SK-N-SH treated with all-trans-retinoic acid at 6 μM for 48 hours (cell line): ENCODE data around the gene CCDC177.

Source experiments
- ATAC-seq: fragments of 200-7000 bp; cut with Tn5 transposase; 3 replicates; pipeline ENCODE4 v1.9.1; 2020; ENCODE audit warnings: mild to moderate bottlenecking, moderate library complexity
- ARNTL ChIP-seq: fragments of 450-650 bp; formaldehyde crosslinking; IDR thresholded peaks from 2 replicates; pipeline ENCODE4 v1.5.0; 2020; ENCODE audit warnings: low read depth, mild to moderate bottlenecking, moderate library complexity, borderline replicate concordance
- BACH2 ChIP-seq: fragments of 250-450 bp; sonication (Bioruptor Pico); IDR thresholded peaks from 2 replicates; pipeline ENCODE4 v1.9.0; 2021; ENCODE audit warnings: mild to moderate bottlenecking, borderline replicate concordance
- CSDC2 ChIP-seq: fragments of 250-450 bp; sonication (Bioruptor Pico); IDR thresholded peaks from 2 replicates; pipeline ENCODE4 v1.5.0; 2020; ENCODE audit warnings: mild to moderate bottlenecking, moderate library complexity
- ESRRG ChIP-seq: fragments of 250-450 bp; sonication (Bioruptor Pico); IDR thresholded peaks from 2 replicates; pipeline ENCODE4 v1.6.1; 2021; ENCODE audit warnings: mild to moderate bottlenecking
- GLIS3 ChIP-seq: fragments of 250-450 bp; sonication (Bioruptor Pico); IDR thresholded peaks from 2 replicates; pipeline ENCODE4 v1.5.0; 2020; ENCODE audit warnings: mild to moderate bottlenecking, moderate library complexity
- ISL1 ChIP-seq: fragments of 250-450 bp; sonication (Bioruptor Pico); IDR thresholded peaks from 2 replicates; pipeline ENCODE4 v2.1.2; 2022; ENCODE audit warnings: mild to moderate bottlenecking, moderate library complexity
- OSR1 ChIP-seq: fragments of 250-450 bp; sonication (Bioruptor Pico); IDR thresholded peaks from 2 replicates; pipeline ENCODE4 v1.8.0; 2022; ENCODE audit warnings: moderate library complexity, mild to moderate bottlenecking, inconsistent platforms
- PPARA ChIP-seq: fragments of 250-450 bp; sonication (Bioruptor Pico); IDR thresholded peaks from 2 replicates; pipeline ENCODE4 v1.5.0; 2020; ENCODE audit warnings: mild to moderate bottlenecking, borderline replicate concordance
- RARB ChIP-seq: fragments of 250-450 bp; sonication (Bioruptor Pico); IDR thresholded peaks from 2 replicates; pipeline ENCODE4 v1.8.0; 2021; ENCODE audit warnings: mild to moderate bottlenecking, moderate library complexity
- SNAI2 ChIP-seq: fragments of 250-450 bp; sonication (Bioruptor Pico); IDR thresholded peaks from 2 replicates; pipeline ENCODE4 v1.5.0; 2020; ENCODE audit warnings: mild to moderate bottlenecking, moderate library complexity
- TCF4 ChIP-seq: fragments of 250-450 bp; sonication (Bioruptor Pico); IDR thresholded peaks from 2 replicates; pipeline ENCODE4 v1.8.0; 2021; ENCODE audit warnings: mild to moderate bottlenecking, moderate library complexity, borderline replicate concordance
- TOX ChIP-seq: fragments of 250-450 bp; sonication (Bioruptor Pico); IDR thresholded peaks from 2 replicates; pipeline ENCODE4 v1.8.0; 2021; ENCODE audit warnings: mild to moderate bottlenecking, moderate library complexity, borderline replicate concordance
- ZC3H10 ChIP-seq: fragments of 250-450 bp; sonication (Bioruptor Pico); IDR thresholded peaks from 2 replicates; pipeline ENCODE4 v1.5.1; 2021; ENCODE audit warnings: mild to moderate bottlenecking, moderate library complexity
- ZFP3 ChIP-seq: fragments of 250-450 bp; sonication (Bioruptor Pico); IDR thresholded peaks from 2 replicates; pipeline ENCODE4 v1.5.0; 2020; ENCODE audit warnings: mild to moderate bottlenecking, moderate library complexity
- ZFP30 ChIP-seq: fragments of 450-650 bp; formaldehyde crosslinking; IDR thresholded peaks from 2 replicates; pipeline ENCODE4 v1.5.0; 2022; ENCODE audit warnings: mild to moderate bottlenecking, moderate library complexity
- ZNF565 ChIP-seq: fragments of 450-650 bp; formaldehyde crosslinking; conservative IDR thresholded peaks from 2 replicates; pipeline ENCODE4 v1.5.0; 2020; ENCODE audit warnings: low read depth, mild to moderate bottlenecking, moderate library complexity
- ZNF70 ChIP-seq: fragments of 450-650 bp; formaldehyde crosslinking; IDR thresholded peaks from 2 replicates; pipeline ENCODE4 v1.5.0; 2020; ENCODE audit warnings: mild to moderate bottlenecking, moderate library complexity
- ZNF8 ChIP-seq: fragments of 450-650 bp; formaldehyde crosslinking; IDR thresholded peaks from 2 replicates; pipeline ENCODE4 v1.5.0; 2020; ENCODE audit warnings: mild to moderate bottlenecking, moderate library complexity
- TF ChIP-seq, protein P1 (sequence below): fragments of 250-450 bp; sonication (Bioruptor Pico); IDR thresholded peaks from 2 replicates; pipeline ENCODE4 v1.5.1; 2020; ENCODE audit warnings: low read depth, mild to moderate bottlenecking, moderate library complexity
- TF ChIP-seq, protein P2 (sequence below): fragments of 250-450 bp; sonication (Bioruptor Pico); IDR thresholded peaks from 2 replicates; pipeline ENCODE4 v1.8.0; 2020; ENCODE audit warnings: mild to moderate bottlenecking, moderate library complexity, borderline replicate concordance
- TF ChIP-seq, protein P3 (sequence below): fragments of 250-450 bp; sonication (Bioruptor Pico); IDR thresholded peaks from 2 replicates; pipeline ENCODE4 v1.5.1; 2021; ENCODE audit warnings: mild to moderate bottlenecking, moderate library complexity
- TF ChIP-seq, protein P4 (sequence below): fragments of 250-450 bp; sonication (Bioruptor Pico); IDR thresholded peaks from 2 replicates; pipeline ENCODE4 v1.8.0; 2021; ENCODE audit warnings: low read depth, mild to moderate bottlenecking, moderate library complexity, borderline replicate concordance
- TF ChIP-seq, protein P5 (sequence below): fragments of 250-450 bp; sonication (Bioruptor Pico); IDR thresholded peaks from 2 replicates; pipeline ENCODE4 v1.5.0; 2020; ENCODE audit warnings: mild to moderate bottlenecking, moderate library complexity

CCDC177 gene

DNA sequence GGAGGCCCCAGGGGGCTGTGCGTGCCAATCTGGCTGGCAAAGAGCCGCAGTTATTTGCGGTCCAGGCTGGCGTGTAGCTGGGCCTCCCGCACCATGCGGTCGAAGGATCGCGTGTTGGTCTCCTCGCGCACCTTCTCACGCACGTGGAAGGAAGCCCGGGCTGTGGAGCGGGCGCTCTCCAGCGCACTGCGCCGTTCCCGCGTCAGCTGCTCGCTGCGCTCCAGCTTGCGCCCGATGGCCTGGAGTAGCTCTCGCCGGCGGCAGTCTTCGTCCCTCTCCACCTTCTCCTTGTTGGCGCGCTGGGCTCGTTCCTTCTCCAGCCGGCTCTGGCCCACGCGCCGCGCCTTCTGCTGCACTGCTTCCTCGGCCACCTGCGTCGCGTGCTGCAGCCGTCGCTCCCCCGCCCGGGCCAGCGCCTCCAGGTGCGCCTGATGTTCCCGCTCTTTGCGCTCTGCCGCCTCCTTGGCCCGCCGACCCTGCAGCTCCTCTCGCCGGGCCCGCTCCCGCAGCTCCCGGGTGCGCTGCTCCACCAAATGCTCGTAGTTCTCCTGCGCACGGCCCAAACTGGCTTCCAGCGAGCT is 3.1 kb downstream of the CCDC177 start (continued):
- no peak for TF ChIP-seq ZFP3 (CRISPR knock-in tag)
- no peak for TF ChIP-seq TCF4 (CRISPR knock-in tag)

DNA sequence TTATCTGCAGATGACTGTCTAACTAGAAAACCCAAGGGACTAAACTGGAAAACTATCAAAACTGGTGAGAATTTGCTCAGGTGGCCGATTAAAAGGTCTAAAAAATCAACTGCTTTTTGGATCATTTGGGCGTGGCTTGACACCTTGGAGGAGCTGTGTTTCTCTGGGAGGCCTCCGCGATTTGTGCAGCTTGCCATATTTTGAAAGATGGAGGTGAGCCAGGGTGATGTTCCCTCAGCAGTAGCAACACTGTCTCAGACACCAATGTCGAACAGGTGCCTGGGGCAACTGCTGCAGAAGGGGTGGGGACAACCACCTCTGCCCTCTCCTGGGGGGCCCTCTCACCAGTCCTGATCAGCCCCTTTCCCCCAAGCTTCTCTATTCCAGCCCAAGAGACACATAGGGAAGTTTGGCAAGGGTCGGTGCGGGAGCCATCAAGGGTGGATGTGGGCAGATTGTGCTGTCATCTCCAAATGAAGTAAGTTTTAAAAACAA is 3.8 kb downstream of the CCDC177 start:
- no peak for TF ChIP-seq ZNF8
- TF ChIP-seq ZNF565 (CRISPR knock-in tag), result no peak
- TF ChIP-seq ZFP3 (CRISPR knock-in tag), result no peak
- TF ChIP-seq OSR1 (CRISPR knock-in tag), result no peak
- TF ChIP-seq, protein P1, sequence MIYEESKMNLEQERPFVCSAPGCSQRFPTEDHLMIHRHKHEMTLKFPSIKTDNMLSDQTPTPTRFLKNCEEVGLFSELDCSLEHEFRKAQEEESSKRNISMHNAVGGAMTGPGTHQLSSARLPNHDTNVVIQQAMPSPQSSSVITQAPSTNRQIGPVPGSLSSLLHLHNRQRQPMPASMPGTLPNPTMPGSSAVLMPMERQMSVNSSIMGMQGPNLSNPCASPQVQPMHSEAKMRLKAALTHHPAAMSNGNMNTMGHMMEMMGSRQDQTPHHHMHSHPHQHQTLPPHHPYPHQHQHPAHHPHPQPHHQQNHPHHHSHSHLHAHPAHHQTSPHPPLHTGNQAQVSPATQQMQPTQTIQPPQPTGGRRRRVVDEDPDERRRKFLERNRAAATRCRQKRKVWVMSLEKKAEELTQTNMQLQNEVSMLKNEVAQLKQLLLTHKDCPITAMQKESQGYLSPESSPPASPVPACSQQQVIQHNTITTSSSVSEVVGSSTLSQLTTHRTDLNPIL (CRISPR knock-in tag), result no peak
- no peak for TF ChIP-seq ZC3H10 (CRISPR knock-in tag)
- TF ChIP-seq RARB (CRISPR knock-in tag), result no peak
- no peak for TF ChIP-seq ESRRG
- no peak for TF ChIP-seq ARNTL
- TF ChIP-seq TCF4 (CRISPR knock-in tag), result no peak
- no peak for TF ChIP-seq GLIS3 (CRISPR knock-in tag)
- TF ChIP-seq BACH2 (CRISPR knock-in tag), result no peak
- TF ChIP-seq, protein P2, sequence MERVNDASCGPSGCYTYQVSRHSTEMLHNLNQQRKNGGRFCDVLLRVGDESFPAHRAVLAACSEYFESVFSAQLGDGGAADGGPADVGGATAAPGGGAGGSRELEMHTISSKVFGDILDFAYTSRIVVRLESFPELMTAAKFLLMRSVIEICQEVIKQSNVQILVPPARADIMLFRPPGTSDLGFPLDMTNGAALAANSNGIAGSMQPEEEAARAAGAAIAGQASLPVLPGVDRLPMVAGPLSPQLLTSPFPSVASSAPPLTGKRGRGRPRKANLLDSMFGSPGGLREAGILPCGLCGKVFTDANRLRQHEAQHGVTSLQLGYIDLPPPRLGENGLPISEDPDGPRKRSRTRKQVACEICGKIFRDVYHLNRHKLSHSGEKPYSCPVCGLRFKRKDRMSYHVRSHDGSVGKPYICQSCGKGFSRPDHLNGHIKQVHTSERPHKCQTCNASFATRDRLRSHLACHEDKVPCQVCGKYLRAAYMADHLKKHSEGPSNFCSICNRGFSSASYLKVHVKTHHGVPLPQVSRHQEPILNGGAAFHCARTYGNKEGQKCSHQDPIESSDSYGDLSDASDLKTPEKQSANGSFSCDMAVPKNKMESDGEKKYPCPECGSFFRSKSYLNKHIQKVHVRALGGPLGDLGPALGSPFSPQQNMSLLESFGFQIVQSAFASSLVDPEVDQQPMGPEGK (CRISPR knock-in tag), result no peak
- no peak for TF ChIP-seq SNAI2 (CRISPR knock-in tag)
- no peak for TF ChIP-seq ZNF70 (CRISPR knock-in tag)
- no peak for TF ChIP-seq PPARA (CRISPR knock-in tag)
- no peak for TF ChIP-seq ISL1 (CRISPR knock-in tag)
- TF ChIP-seq CSDC2 (CRISPR knock-in tag), result no peak
- TF ChIP-seq TOX (CRISPR knock-in tag), result no peak
- TF ChIP-seq, all 23 proteins: peak for 0
- ATAC-seq, result no peak

DNA sequence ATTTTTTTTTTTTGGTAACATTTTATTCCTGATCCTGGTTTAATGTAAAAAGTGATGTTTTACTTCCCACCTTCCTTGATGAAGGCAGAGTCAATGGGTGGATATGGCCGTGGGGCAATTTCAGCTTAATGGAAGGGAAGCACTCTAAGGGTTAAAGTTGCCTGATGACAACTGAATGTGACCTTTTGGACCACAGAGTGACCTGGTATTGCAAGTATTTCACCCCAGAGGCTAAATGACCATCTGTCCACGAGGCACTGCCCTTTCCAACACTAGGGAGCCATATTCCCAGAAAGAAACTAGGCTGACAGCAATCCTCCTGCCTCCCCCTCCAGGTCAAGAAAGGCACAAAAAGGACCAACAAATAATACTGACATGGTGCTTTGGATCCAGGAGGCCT is 4.8 kb downstream of the CCDC177 start:
- no peak for TF ChIP-seq GLIS3 (CRISPR knock-in tag)
- TF ChIP-seq ESRRG, result no peak
- TF ChIP-seq, protein P3, sequence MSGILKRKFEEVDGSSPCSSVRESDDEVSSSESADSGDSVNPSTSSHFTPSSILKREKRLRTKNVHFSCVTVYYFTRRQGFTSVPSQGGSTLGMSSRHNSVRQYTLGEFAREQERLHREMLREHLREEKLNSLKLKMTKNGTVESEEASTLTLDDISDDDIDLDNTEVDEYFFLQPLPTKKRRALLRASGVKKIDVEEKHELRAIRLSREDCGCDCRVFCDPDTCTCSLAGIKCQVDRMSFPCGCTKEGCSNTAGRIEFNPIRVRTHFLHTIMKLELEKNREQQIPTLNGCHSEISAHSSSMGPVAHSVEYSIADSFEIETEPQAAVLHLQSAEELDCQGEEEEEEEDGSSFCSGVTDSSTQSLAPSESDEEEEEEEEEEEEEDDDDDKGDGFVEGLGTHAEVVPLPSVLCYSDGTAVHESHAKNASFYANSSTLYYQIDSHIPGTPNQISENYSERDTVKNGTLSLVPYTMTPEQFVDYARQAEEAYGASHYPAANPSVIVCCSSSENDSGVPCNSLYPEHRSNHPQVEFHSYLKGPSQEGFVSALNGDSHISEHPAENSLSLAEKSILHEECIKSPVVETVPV (CRISPR knock-in tag), result no peak
- TF ChIP-seq ARNTL, result no peak
- TF ChIP-seq CSDC2 (CRISPR knock-in tag), result no peak
- TF ChIP-seq PPARA (CRISPR knock-in tag), result no peak
- no peak for TF ChIP-seq TOX (CRISPR knock-in tag)
- no peak for TF ChIP-seq OSR1 (CRISPR knock-in tag)
- TF ChIP-seq ZNF8, result no peak
- TF ChIP-seq ZNF565 (CRISPR knock-in tag), result no peak
- TF ChIP-seq, protein P4, sequence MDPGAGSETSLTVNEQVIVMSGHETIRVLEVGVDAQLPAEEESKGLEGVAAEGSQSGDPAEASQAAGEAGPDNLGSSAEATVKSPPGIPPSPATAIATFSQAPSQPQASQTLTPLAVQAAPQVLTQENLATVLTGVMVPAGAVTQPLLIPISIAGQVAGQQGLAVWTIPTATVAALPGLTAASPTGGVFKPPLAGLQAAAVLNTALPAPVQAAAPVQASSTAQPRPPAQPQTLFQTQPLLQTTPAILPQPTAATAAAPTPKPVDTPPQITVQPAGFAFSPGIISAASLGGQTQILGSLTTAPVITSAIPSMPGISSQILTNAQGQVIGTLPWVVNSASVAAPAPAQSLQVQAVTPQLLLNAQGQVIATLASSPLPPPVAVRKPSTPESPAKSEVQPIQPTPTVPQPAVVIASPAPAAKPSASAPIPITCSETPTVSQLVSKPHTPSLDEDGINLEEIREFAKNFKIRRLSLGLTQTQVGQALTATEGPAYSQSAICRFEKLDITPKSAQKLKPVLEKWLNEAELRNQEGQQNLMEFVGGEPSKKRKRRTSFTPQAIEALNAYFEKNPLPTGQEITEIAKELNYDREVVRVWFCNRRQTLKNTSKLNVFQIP, result no peak
- TF ChIP-seq, protein P5, sequence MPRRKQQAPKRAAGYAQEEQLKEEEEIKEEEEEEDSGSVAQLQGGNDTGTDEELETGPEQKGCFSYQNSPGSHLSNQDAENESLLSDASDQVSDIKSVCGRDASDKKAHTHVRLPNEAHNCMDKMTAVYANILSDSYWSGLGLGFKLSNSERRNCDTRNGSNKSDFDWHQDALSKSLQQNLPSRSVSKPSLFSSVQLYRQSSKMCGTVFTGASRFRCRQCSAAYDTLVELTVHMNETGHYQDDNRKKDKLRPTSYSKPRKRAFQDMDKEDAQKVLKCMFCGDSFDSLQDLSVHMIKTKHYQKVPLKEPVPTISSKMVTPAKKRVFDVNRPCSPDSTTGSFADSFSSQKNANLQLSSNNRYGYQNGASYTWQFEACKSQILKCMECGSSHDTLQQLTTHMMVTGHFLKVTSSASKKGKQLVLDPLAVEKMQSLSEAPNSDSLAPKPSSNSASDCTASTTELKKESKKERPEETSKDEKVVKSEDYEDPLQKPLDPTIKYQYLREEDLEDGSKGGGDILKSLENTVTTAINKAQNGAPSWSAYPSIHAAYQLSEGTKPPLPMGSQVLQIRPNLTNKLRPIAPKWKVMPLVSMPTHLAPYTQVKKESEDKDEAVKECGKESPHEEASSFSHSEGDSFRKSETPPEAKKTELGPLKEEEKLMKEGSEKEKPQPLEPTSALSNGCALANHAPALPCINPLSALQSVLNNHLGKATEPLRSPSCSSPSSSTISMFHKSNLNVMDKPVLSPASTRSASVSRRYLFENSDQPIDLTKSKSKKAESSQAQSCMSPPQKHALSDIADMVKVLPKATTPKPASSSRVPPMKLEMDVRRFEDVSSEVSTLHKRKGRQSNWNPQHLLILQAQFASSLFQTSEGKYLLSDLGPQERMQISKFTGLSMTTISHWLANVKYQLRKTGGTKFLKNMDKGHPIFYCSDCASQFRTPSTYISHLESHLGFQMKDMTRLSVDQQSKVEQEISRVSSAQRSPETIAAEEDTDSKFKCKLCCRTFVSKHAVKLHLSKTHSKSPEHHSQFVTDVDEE (CRISPR knock-in tag), result no peak
- TF ChIP-seq ZC3H10 (CRISPR knock-in tag), result no peak
- TF ChIP-seq ISL1 (CRISPR knock-in tag), result no peak
- no peak for TF ChIP-seq RARB (CRISPR knock-in tag)
- no peak for TF ChIP-seq ZFP30 (CRISPR knock-in tag)
- no peak for TF ChIP-seq ZNF70 (CRISPR knock-in tag)
- no peak for TF ChIP-seq ZFP3 (CRISPR knock-in tag)
- no peak for TF ChIP-seq TCF4 (CRISPR knock-in tag)
- TF ChIP-seq, protein P2 (CRISPR knock-in tag), result no peak
- ATAC-seq, result no peak
